ENCODE results near the gene SLC16A9.

SLC16A9 gene

DNA sequence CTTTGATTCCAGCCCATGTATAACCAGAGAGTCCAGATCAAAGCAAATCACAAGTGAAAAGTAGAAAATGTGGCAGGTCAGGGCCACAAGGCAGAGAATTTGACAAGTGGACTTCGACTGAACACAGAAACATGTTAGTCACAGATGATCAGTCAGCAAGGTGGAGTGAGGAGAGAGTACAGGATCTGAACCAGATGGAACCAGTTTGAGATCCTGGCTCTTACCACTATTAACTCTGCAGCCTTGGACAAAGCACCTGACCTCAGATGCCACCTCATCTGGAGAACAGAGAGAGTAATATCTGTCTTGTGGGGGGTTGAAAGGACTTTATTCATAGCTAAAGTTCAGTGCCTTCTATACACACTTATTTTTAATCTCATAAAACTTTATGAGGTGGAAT is 39.2 kb upstream of the SLC16A9 start:
- TF ChIP-seq TCF12 (IDR thresholded peaks at IDR 0.05; ENCODE audit: low read depth) (no peak), YY1 (IDR thresholded peaks at IDR 0.05; ENCODE audit: low read depth) (no peak), ZBTB7A (IDR thresholded peaks at IDR 0.05; ENCODE audit: low read depth) (no peak), EP300 (IDR thresholded peaks at IDR 0.05; ENCODE audit: borderline replicate concordance) (no peak), FOXM1 (IDR thresholded peaks at IDR 0.05; ENCODE audit: borderline replicate concordance, low read depth) (no peak), EGR1 (IDR thresholded peaks at IDR 0.05) (no peak), RAD21 (IDR thresholded peaks at IDR 0.05; ENCODE audit: low read depth) (no peak), CREB1 (IDR thresholded peaks at IDR 0.05; ENCODE audit: low read depth) (no peak), NFIC (IDR thresholded peaks at IDR 0.05) (no peak), CEBPB (IDR thresholded peaks at IDR 0.05) (no peak), TAF1 (IDR thresholded peaks at IDR 0.05; ENCODE audit: low read depth) (no peak), TEAD4 (IDR thresholded peaks at IDR 0.05) (no peak)
- TF ChIP-seq, protein P1, sequence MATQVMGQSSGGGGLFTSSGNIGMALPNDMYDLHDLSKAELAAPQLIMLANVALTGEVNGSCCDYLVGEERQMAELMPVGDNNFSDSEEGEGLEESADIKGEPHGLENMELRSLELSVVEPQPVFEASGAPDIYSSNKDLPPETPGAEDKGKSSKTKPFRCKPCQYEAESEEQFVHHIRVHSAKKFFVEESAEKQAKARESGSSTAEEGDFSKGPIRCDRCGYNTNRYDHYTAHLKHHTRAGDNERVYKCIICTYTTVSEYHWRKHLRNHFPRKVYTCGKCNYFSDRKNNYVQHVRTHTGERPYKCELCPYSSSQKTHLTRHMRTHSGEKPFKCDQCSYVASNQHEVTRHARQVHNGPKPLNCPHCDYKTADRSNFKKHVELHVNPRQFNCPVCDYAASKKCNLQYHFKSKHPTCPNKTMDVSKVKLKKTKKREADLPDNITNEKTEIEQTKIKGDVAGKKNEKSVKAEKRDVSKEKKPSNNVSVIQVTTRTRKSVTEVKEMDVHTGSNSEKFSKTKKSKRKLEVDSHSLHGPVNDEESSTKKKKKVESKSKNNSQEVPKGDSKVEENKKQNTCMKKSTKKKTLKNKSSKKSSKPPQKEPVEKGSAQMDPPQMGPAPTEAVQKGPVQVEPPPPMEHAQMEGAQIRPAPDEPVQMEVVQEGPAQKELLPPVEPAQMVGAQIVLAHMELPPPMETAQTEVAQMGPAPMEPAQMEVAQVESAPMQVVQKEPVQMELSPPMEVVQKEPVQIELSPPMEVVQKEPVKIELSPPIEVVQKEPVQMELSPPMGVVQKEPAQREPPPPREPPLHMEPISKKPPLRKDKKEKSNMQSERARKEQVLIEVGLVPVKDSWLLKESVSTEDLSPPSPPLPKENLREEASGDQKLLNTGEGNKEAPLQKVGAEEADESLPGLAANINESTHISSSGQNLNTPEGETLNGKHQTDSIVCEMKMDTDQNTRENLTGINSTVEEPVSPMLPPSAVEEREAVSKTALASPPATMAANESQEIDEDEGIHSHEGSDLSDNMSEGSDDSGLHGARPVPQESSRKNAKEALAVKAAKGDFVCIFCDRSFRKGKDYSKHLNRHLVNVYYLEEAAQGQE (IDR thresholded peaks at IDR 0.05; ENCODE audit: low read depth), result no peak
- TF ChIP-seq, protein P2, sequence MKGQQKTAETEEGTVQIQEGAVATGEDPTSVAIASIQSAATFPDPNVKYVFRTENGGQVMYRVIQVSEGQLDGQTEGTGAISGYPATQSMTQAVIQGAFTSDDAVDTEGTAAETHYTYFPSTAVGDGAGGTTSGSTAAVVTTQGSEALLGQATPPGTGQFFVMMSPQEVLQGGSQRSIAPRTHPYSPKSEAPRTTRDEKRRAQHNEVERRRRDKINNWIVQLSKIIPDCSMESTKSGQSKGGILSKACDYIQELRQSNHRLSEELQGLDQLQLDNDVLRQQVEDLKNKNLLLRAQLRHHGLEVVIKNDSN (IDR thresholded peaks at IDR 0.05), result no peak
- TF ChIP-seq, protein P3, sequence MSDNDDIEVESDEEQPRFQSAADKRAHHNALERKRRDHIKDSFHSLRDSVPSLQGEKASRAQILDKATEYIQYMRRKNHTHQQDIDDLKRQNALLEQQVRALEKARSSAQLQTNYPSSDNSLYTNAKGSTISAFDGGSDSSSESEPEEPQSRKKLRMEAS (IDR thresholded peaks at IDR 0.05), result no peak

- TF ChIP-seq EGR1 (IDR thresholded peaks at IDR 0.05), result no peak
- TF ChIP-seq, protein P1 (IDR thresholded peaks at IDR 0.05; ENCODE audit: low read depth), result no peak
Measured at GRCh38 chr10:59745163-59745650, 35.6 kb upstream of the SLC16A9 start.

DNA sequence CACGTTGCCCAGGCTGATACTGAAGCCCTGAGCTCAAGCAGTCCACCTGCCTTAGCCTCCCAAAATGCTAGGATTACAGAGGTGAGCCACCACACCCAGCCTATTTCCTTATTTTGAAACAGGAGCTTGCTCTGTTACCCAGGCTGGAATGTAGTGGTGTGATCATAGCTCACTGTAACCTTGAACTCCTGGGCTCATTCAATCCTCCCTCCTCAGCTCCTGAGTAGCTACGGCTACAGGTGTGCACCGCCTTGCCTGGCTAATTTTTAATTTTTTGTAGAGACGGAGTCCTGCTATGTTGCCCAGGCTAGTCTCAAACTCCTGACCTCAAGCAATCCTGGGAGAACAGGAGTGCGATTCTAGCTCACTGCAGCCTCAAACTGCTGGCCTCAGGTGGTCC is 31.9 kb upstream of the SLC16A9 start:
- TF ChIP-seq, protein P1 (IDR thresholded peaks at IDR 0.05; ENCODE audit: low read depth), result no peak
- TF ChIP-seq CEBPB (IDR thresholded peaks at IDR 0.05) (no peak), NFIC (IDR thresholded peaks at IDR 0.05) (no peak), TCF12 (IDR thresholded peaks at IDR 0.05; ENCODE audit: low read depth) (no peak), EP300 (IDR thresholded peaks at IDR 0.05; ENCODE audit: borderline replicate concordance) (no peak), EGR1 (IDR thresholded peaks at IDR 0.05) (no peak), ZBTB7A (IDR thresholded peaks at IDR 0.05; ENCODE audit: low read depth) (no peak), CREB1 (IDR thresholded peaks at IDR 0.05; ENCODE audit: low read depth) (no peak), RAD21 (IDR thresholded peaks at IDR 0.05; ENCODE audit: low read depth) (no peak)
- TF ChIP-seq, protein P2 (IDR thresholded peaks at IDR 0.05), result no peak
- TF ChIP-seq, protein P3 (IDR thresholded peaks at IDR 0.05), result no peak

DNA sequence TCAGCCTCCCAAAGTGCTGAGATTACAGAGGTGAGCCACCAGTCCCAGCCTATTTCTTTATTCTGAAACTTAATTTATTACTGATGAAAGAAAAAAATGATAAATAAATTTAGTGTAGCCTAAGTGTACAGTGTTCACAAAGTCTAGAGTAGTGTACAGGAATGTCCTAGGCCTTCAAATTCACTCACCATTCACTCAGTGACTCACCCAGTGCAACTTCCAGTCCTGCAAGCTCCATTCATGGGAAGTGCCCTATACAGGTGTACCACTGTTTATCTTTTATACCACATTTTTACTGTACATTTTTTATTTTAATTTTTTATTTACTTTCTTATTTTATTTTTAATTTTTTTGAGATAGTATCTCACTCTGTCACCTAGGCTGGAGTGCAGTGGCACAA is 31.4 kb upstream of the SLC16A9 start:
- TF ChIP-seq, protein P3 (IDR thresholded peaks at IDR 0.05), result no peak
- no peak for TF ChIP-seq EP300 (IDR thresholded peaks at IDR 0.05; ENCODE audit: borderline replicate concordance)
- no peak for TF ChIP-seq EGR1 (IDR thresholded peaks at IDR 0.05)
- TF ChIP-seq NFIC (IDR thresholded peaks at IDR 0.05), result no peak
- TF ChIP-seq CREB1 (IDR thresholded peaks at IDR 0.05; ENCODE audit: low read depth), result no peak
- TF ChIP-seq TAF1 (IDR thresholded peaks at IDR 0.05; ENCODE audit: low read depth), result no peak

DNA sequence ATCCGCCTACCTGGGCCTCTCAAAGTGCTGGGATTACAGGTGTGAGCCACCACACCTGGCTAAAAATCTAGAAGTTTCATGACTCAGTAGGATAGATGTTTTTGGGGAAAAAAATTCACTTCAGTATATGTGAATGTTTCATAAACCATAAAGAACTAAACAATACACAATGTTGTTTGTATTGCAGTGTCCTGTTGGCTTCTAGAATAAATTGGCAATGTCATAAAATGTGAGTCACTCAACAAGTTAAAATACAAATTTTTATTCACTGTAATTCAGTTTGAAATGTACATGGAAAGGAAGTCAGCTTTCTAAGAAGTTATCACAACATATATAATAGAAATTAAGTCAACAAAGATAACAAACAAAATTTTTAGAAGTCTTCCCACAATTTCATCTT is 27.1 kb upstream of the SLC16A9 start:
- TF ChIP-seq NFIC (IDR thresholded peaks at IDR 0.05) (no peak), EP300 (IDR thresholded peaks at IDR 0.05; ENCODE audit: borderline replicate concordance) (no peak), YY1 (IDR thresholded peaks at IDR 0.05; ENCODE audit: low read depth) (no peak), TEAD4 (IDR thresholded peaks at IDR 0.05) (no peak), RAD21 (IDR thresholded peaks at IDR 0.05; ENCODE audit: low read depth) (no peak)
- TF ChIP-seq, protein P1 (IDR thresholded peaks at IDR 0.05; ENCODE audit: low read depth), result no peak

Measured in Ishikawa (cell line).